CD4-positive, alpha-beta T cell (primary cell): ENCODE results near the gene MCF2L2. TPM values are rescaled to one million over a fixed set of nuclear protein-coding genes. Genes with fewer than 3 reads are reported as not detected.
A peak's percentile ranks its signal among the peaks of the same experiment; 100 is the strongest.

Experiments
- ATAC-seq: fragments of 200-7000 bp; cut with Tn5 transposase; one replicate; pipeline ENCODE4 v1.10.0; 2022; ENCODE audit warnings: mild to moderate bottlenecking; ENCODE audit not compliant: poor library complexity
- CTCF ChIA-PET: fragments of 350-600 bp; sonication (Branson Sonifier 250); formaldehyde crosslinking; loops from one replicate; lab custom pipeline; 2021; ENCODE audit warnings: antibody characterized with exemption, inconsistent platforms; lab: Charles Lee
- POLR2A ChIA-PET: fragments of 350-600 bp; sonication (Branson Sonifier 250); formaldehyde crosslinking; loops from one replicate; lab custom pipeline; 2021; ENCODE audit warnings: antibody characterized with exemption, inconsistent platforms; lab: Charles Lee
- DNase-seq, 14 experiments: peaks; one replicate each; pipeline ENCODE4 v3.0.0-alpha.2; 2013 to 2020; ENCODE audit warnings: mixed read lengths in 2 of 14
- H3K27ac ChIP-seq, 2 donors: one replicate each; pipeline versions ENCODE4 v1.5.1 to v1.7.0; 2013; ENCODE audit warnings: low read length in 2 of 2, low read depth in 1 of 2, mild to moderate bottlenecking in 1 of 2
- H3K27me3 ChIP-seq, 2 experiments: 1 replicate in 1 of 2; 2 replicates in 1 of 2; pipeline versions ENCODE4 v1.6.1 to v1.7.0; 2013; ENCODE audit warnings: low read length in 2 of 2, control low read depth in 1 of 2, mild to moderate bottlenecking in 1 of 2, moderate library complexity in 1 of 2; ENCODE audit not compliant: insufficient read depth in 2 of 2, control insufficient read depth in 1 of 2
- H3K36me3 ChIP-seq: one replicate; pipeline ENCODE4 v1.6.1; 2013; ENCODE audit warnings: low read length, control low read depth; ENCODE audit not compliant: insufficient read depth
- H3K4me1 ChIP-seq: one replicate; pipeline ENCODE4 v1.6.1; 2013; ENCODE audit warnings: low read length, control low read depth; ENCODE audit not compliant: insufficient read depth
- H3K4me3 ChIP-seq: one replicate; pipeline ENCODE4 v1.5.1; 2013; ENCODE audit warnings: mild to moderate bottlenecking, low read length, moderate library complexity
- H3K9me3 ChIP-seq, 2 experiments: 1 replicate in 1 of 2; 2 replicates in 1 of 2; pipeline versions ENCODE4 v1.6.1 to v1.7.0; 2013; ENCODE audit warnings: low read length in 2 of 2, mild to moderate bottlenecking in 2 of 2, control low read depth in 1 of 2, moderate library complexity in 1 of 2; ENCODE audit not compliant: control insufficient read depth in 1 of 2, insufficient read depth in 1 of 2
- H3K27ac Mint-ChIP-seq: one replicate; pipeline ENCODE4 v1.8.0; 2020; ENCODE audit warnings: mixed read lengths
- H3K27me3 Mint-ChIP-seq: one replicate; pipeline ENCODE4 v1.8.0; 2021; ENCODE audit warnings: mixed read lengths
- H3K36me3 Mint-ChIP-seq: one replicate; pipeline ENCODE4 v1.8.0; 2021; ENCODE audit warnings: low read depth, mixed read lengths
- H3K4me1 Mint-ChIP-seq: one replicate; pipeline ENCODE4 v1.8.0; 2021; ENCODE audit warnings: low read depth, mixed read lengths
- H3K4me3 Mint-ChIP-seq: one replicate; pipeline ENCODE4 v1.8.0; 2020; ENCODE audit warnings: mild to moderate bottlenecking, mixed read lengths
- H3K9me3 Mint-ChIP-seq: one replicate; pipeline ENCODE4 v1.8.0; 2020; ENCODE audit warnings: mixed read lengths
- intact Hi-C, 2 experiments: fragments of 100-400 bp; cut with DNase I in 1 of 2; cut with micrococcal nuclease in 1 of 2; formaldehyde crosslinking; loops; one replicate each; pipeline versions ENCODE4 v1.15.1 to v1.9.0; 2023 to 2025; cut with DNase I, micrococcal nuclease
- total RNA-seq, 174 experiments: library from RNA in 2 of 174; stranded (reverse) in 2 of 174; gene quantifications; one replicate each; pipeline ENCODE4 v1.2.3 and lab custom pipeline; 2021 to 2026
- TF ChIP-seq, protein P1 (sequence below): fragments of 200-600 bp; IDR thresholded peaks from one replicate; pipeline ENCODE4 v1.8.0; 2022; ENCODE audit warnings: antibody characterized with exemption, mild to moderate bottlenecking

Gene MCF2L2
- total RNA-seq, 2 experiments from 2014 or later, result 3.8 to 4.1 TPM

DNA sequence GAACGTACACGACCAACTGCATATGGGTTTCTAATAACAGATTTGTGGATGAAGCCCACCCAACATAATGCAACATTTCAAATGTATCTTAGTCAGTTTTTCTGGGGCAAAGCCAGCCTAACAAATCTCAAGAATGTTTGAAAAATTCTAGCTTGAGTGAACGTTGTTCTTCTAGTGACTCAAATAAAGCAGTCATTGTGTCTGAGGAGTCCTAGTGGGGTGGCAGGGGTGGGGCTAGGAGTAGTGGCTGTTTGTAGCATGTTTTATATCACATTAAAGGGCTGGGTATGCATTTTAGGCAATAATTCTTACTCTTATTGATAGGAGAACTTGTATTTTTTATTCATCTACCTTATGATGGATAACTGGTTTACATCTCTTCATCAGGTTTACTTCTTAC is 169.3 kb downstream of the MCF2L2 start:
- no peaks in the 10 kb centered on the region for H3K9me3 Mint-ChIP-seq
- H3K27me3 Mint-ChIP-seq, result peaks cover 59% of the 10 kb centered on the region
- intact Hi-C loops, result no loop called here
- no peaks in the 10 kb centered on the region for H3K36me3 Mint-ChIP-seq
- Histone ChIP-seq H3K27ac (no peak overlapping the region), H3K4me1 (peaks cover 6% of the 10 kb centered on the region), H3K4me3 (no peak overlapping the region), H3K9me3 (peaks cover 0 to 4% of the 10 kb centered on the region in 2 experiments), H3K36me3 (no peaks in the 10 kb centered on the region), H3K27me3 (peaks cover 12 to 19% of the 10 kb centered on the region in 2 experiments)
- H3K27ac Mint-ChIP-seq, result no peak overlapping the region
- DNase-seq, result no peak
- TF ChIP-seq, protein P1, sequence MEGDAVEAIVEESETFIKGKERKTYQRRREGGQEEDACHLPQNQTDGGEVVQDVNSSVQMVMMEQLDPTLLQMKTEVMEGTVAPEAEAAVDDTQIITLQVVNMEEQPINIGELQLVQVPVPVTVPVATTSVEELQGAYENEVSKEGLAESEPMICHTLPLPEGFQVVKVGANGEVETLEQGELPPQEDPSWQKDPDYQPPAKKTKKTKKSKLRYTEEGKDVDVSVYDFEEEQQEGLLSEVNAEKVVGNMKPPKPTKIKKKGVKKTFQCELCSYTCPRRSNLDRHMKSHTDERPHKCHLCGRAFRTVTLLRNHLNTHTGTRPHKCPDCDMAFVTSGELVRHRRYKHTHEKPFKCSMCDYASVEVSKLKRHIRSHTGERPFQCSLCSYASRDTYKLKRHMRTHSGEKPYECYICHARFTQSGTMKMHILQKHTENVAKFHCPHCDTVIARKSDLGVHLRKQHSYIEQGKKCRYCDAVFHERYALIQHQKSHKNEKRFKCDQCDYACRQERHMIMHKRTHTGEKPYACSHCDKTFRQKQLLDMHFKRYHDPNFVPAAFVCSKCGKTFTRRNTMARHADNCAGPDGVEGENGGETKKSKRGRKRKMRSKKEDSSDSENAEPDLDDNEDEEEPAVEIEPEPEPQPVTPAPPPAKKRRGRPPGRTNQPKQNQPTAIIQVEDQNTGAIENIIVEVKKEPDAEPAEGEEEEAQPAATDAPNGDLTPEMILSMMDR, result no peak
- H3K4me1 Mint-ChIP-seq, result peaks cover 5% of the 10 kb centered on the region
- POLR2A ChIA-PET, result no interaction called here
- ATAC-seq, result no peak
- H3K4me3 Mint-ChIP-seq, result no peak overlapping the region
- CTCF ChIA-PET, result no interaction called here

DNA sequence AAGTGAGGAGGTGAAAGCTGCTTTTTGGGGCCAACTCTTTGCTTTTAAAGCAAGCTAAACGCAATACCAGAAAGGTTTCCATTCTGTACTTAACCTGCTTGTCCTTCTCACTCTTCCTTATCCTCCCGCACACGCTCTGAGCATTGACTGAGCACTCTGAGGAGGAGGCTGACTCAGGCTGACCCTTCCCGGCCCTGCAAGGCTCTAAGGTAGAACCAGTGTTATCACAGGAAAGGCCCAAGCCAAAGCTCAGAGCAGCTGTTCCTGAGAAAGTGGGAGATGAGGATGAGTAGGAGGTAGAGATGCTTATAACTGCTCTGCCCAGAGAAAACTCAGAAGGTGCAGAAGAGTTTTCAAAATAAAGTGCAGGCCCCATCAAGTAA is 173.1 kb downstream of the MCF2L2 start:
- POLR2A ChIA-PET, result interaction anchor here (1.1 kb wide), 1 partner anchor 156 kb away, joined by 3 read pairs; the partner anchor contains the start of gene MCCC1

DNA sequence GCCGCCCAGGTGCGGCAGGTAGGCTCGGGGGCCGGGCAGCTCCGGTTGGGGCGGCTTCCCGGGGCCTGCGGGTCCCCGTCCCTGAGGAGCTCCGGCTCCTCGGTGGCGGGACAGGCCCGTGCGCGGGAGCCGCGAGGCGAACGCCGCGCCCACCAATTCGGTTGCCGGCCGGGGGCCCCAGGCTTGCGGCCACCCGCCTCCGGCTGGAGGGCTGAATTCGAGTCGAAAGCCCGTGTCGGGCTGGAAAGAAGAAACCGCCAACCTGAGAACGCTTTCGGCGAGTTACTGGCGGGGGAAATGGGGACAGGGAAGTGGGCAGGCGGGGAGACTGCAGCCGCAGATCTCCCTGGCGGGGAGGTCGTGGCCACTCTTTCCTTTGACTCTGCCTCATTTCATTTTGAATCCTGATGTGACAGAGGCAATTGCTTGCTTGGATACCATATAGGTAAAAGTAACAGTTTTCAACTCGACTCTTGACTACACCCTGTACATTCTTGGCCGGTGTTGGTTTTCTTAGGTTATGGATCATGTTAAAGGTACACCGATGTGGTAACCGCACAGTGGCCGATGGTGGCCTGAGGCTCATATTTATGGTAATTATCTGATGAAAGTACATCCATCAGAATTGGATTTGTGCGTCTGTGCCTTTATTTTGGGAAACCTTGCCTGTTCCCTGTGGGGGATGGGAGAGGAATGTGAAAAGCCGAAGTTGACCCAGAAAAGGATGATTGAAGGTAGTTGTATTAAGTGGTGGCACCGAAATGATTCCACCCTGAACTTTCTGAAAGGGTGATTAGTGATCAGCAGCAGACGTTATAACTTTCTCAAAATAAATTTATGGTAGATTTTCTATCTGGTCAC is 173.7 kb downstream of the MCF2L2 start:
- TF ChIP-seq, protein P1, result no peak
- CTCF ChIA-PET, result no interaction called here
- Histone ChIP-seq H3K9me3 (peaks cover 0 to 8% of the 10 kb centered on the region in 2 experiments), H3K4me3 (peak overlapping the region; percentile 17), H3K36me3 (no peaks in the 10 kb centered on the region), H3K4me1 (peaks cover 16% of the 10 kb centered on the region), H3K27me3 (peaks cover 16 to 26% of the 10 kb centered on the region in 2 experiments), H3K27ac (no peak overlapping the region)
- Mint-ChIP-seq H3K27ac (no peak overlapping the region), H3K9me3 (no peaks in the 10 kb centered on the region), H3K36me3 (no peaks in the 10 kb centered on the region), H3K4me3 (peak overlapping the region; percentile 77), H3K27me3 (peaks cover 56% of the 10 kb centered on the region), H3K4me1 (peaks cover 9% of the 10 kb centered on the region)
- DNase-seq, result peak in 2 of 14 experiments; percentile 22 to 30
- ATAC-seq, result peak; percentile 19
- intact Hi-C loops, result loop anchor here in 1 of 2 experiments (5.0 kb wide), 1 partner anchor 33 kb away; no protein-coding TSS in a partner anchor
- POLR2A ChIA-PET, result interaction anchor here (1.1 kb wide), 1 partner anchor 155 kb away, joined by 3 read pairs; the partner anchor contains the start of gene MCCC1

More for the DNA sequence above, 173.1 kb downstream of the MCF2L2 start:
- DNase-seq, result no peak
- Mint-ChIP-seq H3K9me3 (no peaks in the 10 kb centered on the region), H3K36me3 (no peaks in the 10 kb centered on the region), H3K4me1 (peaks cover 9% of the 10 kb centered on the region), H3K27me3 (peaks cover 61% of the 10 kb centered on the region), H3K27ac (no peak overlapping the region), H3K4me3 (peak overlapping the region; percentile 77)
- CTCF ChIA-PET, result no interaction called here
- intact Hi-C loops, result no loop called here
- H3K27ac ChIP-seq, result no peak overlapping the region
- TF ChIP-seq, protein P1, result no peak
- no peak for ATAC-seq
- H3K36me3 ChIP-seq, result no peaks in the 10 kb centered on the region
- peaks cover 0 to 8% of the 10 kb centered on the region in 2 experiments for H3K9me3 ChIP-seq
- H3K4me3 ChIP-seq, result no peak overlapping the region
- H3K27me3 ChIP-seq, result peaks cover 19 to 26% of the 10 kb centered on the region in 2 experiments
- peaks cover 16% of the 10 kb centered on the region for H3K4me1 ChIP-seq
